Measurements from ENCODE around the gene SH2D4B.
"Not testable (repeated sequence)": the region's sequence is repeated elsewhere in the genome, so short reads cannot be mapped to it uniquely, and the experiment has no call there.

SH2D4B gene

GRCh38 chr10:80524190-80524909 is 13.4 kb upstream of the SH2D4B start:
- no peak for DNase-seq (ENCODE audit: low spot score)

- DNase-seq (ENCODE audit: low spot score), result no peak
Measured at GRCh38 chr10:80526218-80526617, 11.5 kb upstream of the SH2D4B start.

GRCh38 chr10:80526742-80527141 is 11.0 kb upstream of the SH2D4B start:
- no peak for DNase-seq (ENCODE audit: low spot score)

- no peak for DNase-seq (ENCODE audit: low spot score)
Measured at GRCh38 chr10:80528185-80528700, 9.5 kb upstream of the SH2D4B start.

GRCh38 chr10:80528901-80529300 is 8.8 kb upstream of the SH2D4B start:
- DNase-seq (ENCODE audit: low spot score), result no peak

GRCh38 chr10:80529604-80530003 is 8.1 kb upstream of the SH2D4B start:
- no peak for DNase-seq (ENCODE audit: low spot score)

- peak; percentile 30 for DNase-seq (ENCODE audit: low spot score)
Measured at GRCh38 chr10:80530251-80530650, 7.5 kb upstream of the SH2D4B start.

- no peak for DNase-seq (ENCODE audit: low spot score)
Measured at GRCh38 chr10:80530816-80531215, 6.9 kb upstream of the SH2D4B start.

GRCh38 chr10:80532571-80532970 is 5.1 kb upstream of the SH2D4B start:
- DNase-seq (ENCODE audit: low spot score), result no peak

GRCh38 chr10:80534059-80534458 is 3.6 kb upstream of the SH2D4B start:
- not testable (repeated sequence) for DNase-seq (ENCODE audit: low spot score)

- not testable (repeated sequence) for DNase-seq (ENCODE audit: low spot score)
Measured at GRCh38 chr10:80534646-80535045, 3.1 kb upstream of the SH2D4B start.

GRCh38 chr10:80535671-80536360 is 1.9 kb upstream of the SH2D4B start:
- DNase-seq (ENCODE audit: low spot score), result peak; percentile 90

GRCh38 chr10:80536361-80536835 is 1.3 kb upstream of the SH2D4B start:
- DNase-seq (ENCODE audit: low spot score), result no peak

GRCh38 chr10:80537086-80537735 is 491 bp upstream of the SH2D4B start:
- DNase-seq (ENCODE audit: low spot score), result no peak

GRCh38 chr10:80538481-80539185 is 931 bp downstream of the SH2D4B start:
- no peak for DNase-seq (ENCODE audit: low spot score)

GRCh38 chr10:80539421-80540031 is 1.8 kb downstream of the SH2D4B start:
- DNase-seq (ENCODE audit: low spot score), result no peak

- no peak for DNase-seq (ENCODE audit: low spot score)
Measured at GRCh38 chr10:80540136-80540535, 2.4 kb downstream of the SH2D4B start.

GRCh38 chr10:80540618-80540980 is 2.9 kb downstream of the SH2D4B start:
- no peak for DNase-seq (ENCODE audit: low spot score)

GRCh38 chr10:80540981-80541750 is 3.5 kb downstream of the SH2D4B start:
- DNase-seq (ENCODE audit: low spot score), result no peak

GRCh38 chr10:80542053-80542452 is 4.4 kb downstream of the SH2D4B start:
- no peak for DNase-seq (ENCODE audit: low spot score)

All from GM03348 (cell line).